A673 (cell line): ENCODE data around the gene CRYBA2.
A peak's percentile ranks its signal among the peaks of the same experiment; 100 is the strongest.

Experiments
- CTCF ChIP-seq: fragments of 300-800, 200-600 bp; sonication (generic); conservative IDR thresholded peaks from 2 replicates; pipeline ENCODE4 v1.5.1; 2017; ENCODE audit warnings: low read depth, mild to moderate bottlenecking, antibody characterized with exemption, low read length, moderate library complexity, mixed read lengths
- EZH2 ChIP-seq: fragments of 200-600 bp; sonication (generic); IDR thresholded peaks from 2 replicates; pipeline ENCODE4 v1.6.1; 2017; ENCODE audit warnings: borderline replicate concordance, low read depth, mild to moderate bottlenecking, mixed read lengths, antibody characterized with exemption, low read length; ENCODE audit not compliant: poor library complexity, severe bottlenecking

- TF ChIP-seq CTCF (no peak), EZH2 (peak; percentile 13)
Measured at GRCh38 chr2:219001577-219002394, 8.6 kb upstream of the CRYBA2 start.
